SKM-1 treated with dmso at 0.1 percent for 144 hours (cell line): Measurements from ENCODE around the gene GPSM3.
A peak's percentile ranks its signal among the peaks of the same experiment; 100 is the strongest.
"Not testable (repeated sequence)": the region's sequence is repeated elsewhere in the genome, so short reads cannot be mapped to it uniquely, and the experiment has no call there.

Experiments used
- DNase-seq: peaks from one replicate; lab custom pipeline; 2025; ENCODE audit not compliant: unreplicated experiment; lab: John Stamatoyannopoulos, UW

GPSM3 gene, protein sequence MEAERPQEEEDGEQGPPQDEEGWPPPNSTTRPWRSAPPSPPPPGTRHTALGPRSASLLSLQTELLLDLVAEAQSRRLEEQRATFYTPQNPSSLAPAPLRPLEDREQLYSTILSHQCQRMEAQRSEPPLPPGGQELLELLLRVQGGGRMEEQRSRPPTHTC

DNA sequence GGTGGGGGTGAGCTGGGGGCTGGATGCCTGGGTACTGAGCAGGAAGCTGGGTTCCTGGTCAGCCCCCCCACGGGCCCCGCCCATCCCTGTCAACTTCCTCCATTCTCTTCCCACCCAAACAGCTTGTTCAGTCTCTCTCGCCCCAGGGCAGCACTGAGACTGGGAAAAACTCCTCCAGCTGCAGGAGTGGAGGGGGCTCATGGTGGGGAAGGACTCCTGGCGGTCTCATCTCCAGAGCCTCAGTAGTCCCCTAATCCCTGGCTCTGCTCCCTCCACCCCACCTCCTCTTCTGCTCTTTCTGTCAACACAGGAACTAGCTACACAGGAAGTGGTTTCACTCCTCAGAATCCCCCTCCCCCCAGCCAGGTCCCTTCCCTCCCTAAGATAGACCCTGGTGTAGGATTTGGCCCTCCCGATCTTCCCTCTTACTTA, at the start of gene GPSM3:
Gene GPSM3, minus strand, starts transcription at position 36 of the 432 bp plus-strand sequence. CDS start 130 bp downstream, outside the sequence.
- peak; percentile 72 for DNase-seq

DNA sequence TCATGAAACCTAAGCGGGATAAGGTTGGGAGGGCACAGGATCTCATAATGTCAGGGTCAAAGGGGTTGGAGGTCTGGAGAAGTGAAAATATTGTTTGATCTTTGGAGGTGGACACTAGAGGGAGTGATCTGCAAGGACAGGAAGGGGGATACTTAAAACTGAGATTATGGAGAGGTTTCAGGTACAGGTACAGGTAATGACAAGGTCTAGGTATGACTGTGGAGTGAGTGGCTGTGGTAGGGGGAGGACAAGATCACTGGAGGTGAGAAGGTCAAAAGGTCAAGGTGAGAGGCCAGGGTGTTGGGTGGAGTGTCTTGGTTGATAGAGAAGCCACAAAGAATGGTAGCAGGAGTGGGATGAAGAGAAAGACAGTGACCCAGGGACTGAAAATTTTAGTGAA, 48.2 kb upstream of the GPSM3 start:
- DNase-seq: no peak

DNA sequence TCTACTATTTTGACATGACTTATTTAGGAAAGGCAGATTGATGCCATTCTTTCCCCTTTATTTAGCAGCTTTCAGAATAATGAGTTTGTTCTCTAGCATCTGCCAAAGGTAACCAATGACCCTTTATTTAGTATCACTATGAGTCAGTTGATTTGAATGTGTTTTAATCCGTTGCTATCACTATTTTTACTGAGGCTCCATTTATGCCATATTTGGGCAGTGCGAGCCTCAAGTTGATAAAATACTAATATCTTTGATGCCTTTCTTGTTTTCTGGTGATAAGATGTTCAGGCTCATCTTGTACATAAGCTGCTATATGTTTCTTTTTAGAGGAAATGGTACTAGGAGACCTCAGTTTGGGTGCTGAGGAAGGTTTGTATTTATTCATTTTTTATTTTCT, 47.0 kb upstream of the GPSM3 start:
- no peak for DNase-seq

DNA sequence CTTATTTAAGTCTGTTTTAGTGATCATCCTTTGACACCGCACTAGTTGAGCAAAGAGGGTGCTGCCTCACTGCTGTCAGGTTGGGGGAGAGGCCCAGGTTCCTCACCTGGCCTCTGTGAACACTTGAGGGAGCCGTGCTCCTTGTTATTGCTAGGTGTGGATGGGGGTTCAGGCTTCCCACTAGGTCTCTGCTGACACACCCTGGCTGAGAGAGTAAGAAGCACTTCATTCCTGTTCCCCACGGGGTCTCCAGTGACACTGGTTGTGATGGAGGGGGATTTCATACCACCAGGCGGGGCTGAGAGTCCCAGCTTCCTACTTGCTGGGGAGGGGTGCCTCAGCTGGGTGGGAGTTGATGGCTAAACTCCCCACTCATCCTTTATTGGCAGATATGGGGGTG, 42.5 kb upstream of the GPSM3 start:
- DNase-seq: no peak

DNA sequence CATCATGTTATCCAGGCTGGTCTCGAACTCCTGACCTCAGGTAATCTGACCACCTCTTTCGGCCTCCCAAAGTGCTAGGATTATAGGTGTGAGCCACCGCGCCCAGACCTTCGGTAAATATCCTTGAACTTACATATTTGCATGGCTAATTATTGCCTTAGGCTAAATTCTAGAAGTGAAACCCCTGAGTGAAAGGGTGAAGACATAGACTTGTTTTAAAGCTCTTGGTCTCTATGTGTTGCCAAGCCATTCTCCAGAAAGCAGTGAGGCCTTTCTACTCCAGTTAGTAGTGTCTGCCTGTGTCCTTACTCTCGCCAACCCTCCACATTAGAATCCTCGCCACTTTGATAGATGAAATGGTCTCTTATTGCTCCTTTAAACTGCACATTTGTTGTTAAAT, 34.0 kb upstream of the GPSM3 start:
- no peak for DNase-seq

DNA sequence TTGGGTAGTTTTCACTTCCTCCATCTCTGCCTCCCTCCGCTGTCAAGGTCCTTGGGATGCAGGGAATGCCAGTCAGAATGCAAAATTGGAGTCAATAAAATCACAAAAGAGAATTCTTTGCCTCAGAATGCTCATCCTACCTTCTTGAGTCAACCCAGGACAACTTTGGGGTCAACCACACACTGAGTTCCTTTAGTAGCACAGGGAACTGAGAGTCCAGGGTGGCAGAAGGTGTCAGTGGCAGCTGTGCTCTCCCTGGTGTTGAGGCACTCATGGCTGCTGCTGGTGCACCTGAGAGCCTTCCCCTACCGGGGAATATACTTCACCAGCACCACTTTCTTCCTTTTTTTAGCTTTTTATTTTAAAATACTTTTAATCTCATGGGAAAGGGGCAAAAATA, 32.3 kb upstream of the GPSM3 start:
- no peak for DNase-seq

- DNase-seq: no peak
These were observed 31.1 kb upstream of the GPSM3 start, which contains the start of gene NOTCH4 for GRCh38 chr6:32223258-32224235. NOTCH4 (minus strand) TSS chr6:32224067; CDS start chr6:32223928, 139 bp downstream.

DNA sequence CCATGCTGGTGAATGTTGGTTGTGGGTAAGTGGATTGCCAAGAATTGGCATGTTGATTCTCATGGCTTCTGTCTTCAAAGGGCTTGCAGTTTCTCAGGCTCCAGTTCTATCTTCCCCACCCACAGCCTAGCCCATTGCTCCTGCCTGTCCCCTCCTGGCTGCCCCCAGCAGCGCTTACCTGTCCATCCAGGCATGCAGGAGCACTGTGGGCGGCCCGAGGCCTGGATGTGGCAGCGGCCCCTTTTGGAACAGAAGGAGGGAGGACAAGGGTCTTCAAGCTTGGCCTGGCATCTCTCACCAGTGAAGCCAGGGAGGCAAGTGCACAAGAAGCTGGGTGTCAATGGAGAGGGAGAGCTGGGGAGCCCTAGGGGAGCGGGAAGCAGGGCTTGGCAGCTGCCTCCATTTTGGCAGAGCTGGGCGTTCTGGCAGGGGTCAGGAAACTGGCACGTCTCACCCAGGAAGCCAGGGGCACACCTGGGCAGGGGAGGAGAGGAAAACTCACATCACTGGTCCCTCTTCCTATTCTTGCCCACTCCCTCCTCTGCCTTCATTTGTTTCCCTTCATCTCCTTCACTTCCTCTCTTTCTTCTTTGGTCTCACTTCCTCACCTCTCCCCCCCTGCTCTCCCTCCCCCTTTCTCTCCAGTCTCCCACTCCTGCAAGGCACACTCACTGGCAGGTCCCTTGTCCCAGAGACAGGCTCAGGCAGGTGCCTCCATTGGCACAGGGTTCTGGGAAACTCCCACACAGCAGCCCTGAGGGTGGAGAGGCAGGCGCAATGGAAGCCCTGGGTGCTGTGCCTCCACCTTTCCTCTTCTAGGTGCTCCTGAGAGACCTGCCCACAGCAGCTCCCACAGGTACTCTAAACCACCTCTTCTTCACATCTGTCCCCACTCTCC, 30.1 kb upstream of the GPSM3 start:
- no peak for DNase-seq

- DNase-seq: no peak
These were observed 27.6 kb upstream of the GPSM3 start for GRCh38 chr6:32220021-32220420.

DNA sequence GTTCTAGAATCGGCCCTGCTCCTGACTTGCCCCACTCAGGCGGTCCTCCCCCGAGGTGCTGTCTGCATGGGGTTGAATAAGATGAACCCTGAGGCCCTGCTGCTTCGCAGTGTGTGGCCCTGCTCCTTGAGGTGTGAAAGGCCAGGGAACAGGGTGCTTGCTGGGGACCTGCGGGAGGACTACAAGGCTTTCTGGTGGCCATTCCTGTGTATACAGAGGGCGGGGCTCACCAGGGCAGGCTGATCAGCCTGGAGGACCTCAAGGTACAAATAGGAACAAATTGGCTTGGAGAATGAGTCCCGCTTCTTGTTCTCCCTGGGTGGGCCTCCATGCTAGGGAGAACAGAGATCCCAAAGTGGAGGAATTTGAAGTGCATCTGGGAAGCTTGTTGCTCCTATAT, 25.7 kb upstream of the GPSM3 start:
- DNase-seq: no peak

DNA sequence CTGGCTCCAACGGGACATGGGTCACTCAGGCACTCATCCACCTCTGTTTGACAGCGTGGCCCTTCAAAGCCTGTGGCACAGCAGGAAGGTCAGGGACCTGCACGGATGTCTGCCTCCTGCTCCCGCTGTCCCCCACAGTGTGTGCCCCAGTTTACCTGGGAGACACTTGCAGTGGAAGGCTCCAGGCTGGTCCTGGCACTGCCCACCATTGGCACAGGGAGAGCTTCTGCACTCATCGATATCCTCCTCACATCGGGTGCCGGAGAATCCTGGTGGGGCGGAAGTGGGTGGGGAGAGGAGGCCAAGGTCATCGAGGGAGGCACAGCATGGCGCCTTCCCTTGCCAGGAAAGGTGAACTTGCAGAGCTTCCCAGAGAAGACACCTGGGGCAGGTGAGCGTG, 24.6 kb upstream of the GPSM3 start:
- no peak for DNase-seq

DNA sequence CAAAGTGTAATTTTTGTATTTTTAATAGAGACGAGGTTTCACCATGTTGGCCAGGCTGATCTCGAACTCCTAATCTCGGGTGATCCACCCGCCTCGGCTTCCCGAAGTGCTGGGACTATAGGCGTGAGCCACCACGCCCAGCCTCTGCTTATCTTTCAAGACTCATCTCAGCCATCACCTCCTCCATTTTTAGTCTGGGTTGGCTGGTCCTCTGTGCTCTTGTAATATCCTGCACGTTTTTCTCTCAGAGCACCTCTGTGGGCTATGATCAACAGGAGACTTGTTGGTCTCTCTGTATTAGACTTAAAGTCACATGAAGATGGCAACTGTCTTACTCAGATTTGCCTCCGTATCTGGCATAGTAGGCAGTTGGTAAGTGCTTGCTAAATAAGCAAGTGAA, 23.8 kb upstream of the GPSM3 start:
- DNase-seq: no peak

DNA sequence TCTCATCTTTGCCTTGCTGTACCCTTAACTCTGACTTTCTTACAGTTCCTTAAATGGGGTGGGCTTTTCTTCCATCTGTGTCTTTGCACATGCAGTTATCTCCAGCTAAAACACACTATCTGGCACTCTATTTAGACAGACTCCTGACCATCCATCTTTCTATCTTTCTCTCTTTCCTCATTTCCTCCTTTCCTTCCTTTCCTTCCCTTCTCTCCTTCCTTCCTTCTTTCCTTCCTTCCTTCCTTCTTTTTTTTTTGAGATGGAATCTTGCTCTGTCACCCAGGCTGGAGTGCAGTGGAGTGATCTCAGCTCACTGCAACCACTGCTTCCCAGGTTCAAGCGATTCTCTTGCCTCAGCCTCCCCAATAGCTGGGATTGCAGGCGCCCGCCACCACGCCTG, 23.2 kb upstream of the GPSM3 start:
- DNase-seq: no peak

GRCh38 chr6:32214126-32214525, 21.7 kb upstream of the GPSM3 start:
- peak; percentile 16 for DNase-seq

GRCh38 chr6:32213649-32214048, 21.2 kb upstream of the GPSM3 start:
- no peak for DNase-seq

DNA sequence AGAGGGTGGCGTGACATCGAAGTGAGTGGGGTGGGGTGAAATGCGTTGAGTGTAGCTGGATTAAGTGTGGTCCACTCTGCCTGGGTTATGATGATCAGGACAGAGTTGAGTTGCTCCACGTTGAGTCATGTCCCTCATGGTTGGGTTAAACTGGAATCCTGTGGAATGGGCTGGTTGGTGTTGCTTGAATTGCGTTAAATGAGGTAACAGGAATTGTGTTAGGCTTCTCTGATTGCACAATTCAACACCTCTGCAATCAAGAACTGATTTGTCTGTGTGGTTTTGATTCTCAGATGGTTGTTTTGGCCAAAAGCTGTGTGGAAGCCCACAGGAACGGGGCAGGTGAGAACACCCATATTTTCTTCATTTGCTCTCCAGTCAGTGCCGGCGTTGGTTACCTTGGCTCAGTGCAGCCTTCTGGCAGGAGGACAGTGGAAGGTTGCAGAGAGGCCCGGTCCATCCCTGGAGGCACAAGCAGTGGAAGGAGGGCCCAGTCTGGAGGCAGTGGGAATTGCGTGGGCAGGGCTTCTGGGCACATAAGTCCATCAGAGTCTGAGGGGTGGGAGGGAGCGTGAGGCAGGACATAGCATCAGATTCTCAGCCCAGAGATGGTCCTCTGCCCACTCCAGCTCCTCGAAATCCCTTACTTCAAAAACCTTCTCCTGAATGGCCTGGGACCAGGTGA, 19.8 kb upstream of the GPSM3 start:
- no peak for DNase-seq

GRCh38 chr6:32211432-32211831, 19.0 kb upstream of the GPSM3 start:
- DNase-seq: not testable (repeated sequence)

- no peak for DNase-seq
These were observed 17.8 kb upstream of the GPSM3 start for GRCh38 chr6:32210191-32210601.

DNA sequence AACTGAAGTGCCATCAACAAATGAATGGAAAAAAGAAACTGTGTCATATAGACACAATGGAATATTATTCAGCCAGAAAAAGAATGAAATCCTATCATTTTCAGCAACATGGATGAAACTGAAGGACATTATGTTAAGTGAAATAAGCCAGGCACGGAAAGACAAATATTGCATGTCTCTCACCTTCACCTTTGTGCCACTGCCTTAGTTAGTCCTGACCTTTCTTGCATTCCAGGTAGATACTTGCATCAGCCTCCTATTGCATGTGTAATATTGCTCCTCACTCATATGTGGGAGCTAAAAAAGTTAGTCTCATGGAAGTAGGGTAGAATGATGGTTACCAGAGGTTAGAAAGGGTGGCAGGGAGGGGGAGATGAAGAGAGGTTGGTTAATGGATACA, 16.6 kb upstream of the GPSM3 start:
- DNase-seq: no peak

- DNase-seq: no peak
These were observed 11.8 kb upstream of the GPSM3 start for GRCh38 chr6:32204268-32204715.
